Measurements from ENCODE around the gene KIF7.

Gene KIF7

GRCh38 chr15:89675606-89676005, 20.3 kb upstream of the KIF7 start:
- DNase-seq: no peak
- TF ChIP-seq POLR2A (IDR thresholded peaks at IDR 0.05; ENCODE audit: low read length) (no peak), GATA1 (IDR thresholded peaks at IDR 0.05; ENCODE audit: low read depth, low read length) (no peak)

GRCh38 chr15:89674526-89674925, 19.3 kb upstream of the KIF7 start:
- TF ChIP-seq POLR2A (IDR thresholded peaks at IDR 0.05; ENCODE audit: low read length) (no peak), GATA1 (IDR thresholded peaks at IDR 0.05; ENCODE audit: low read depth, low read length) (no peak)
- no peak for DNase-seq

- DNase-seq: peak; percentile 49 to 54
- no peak for TF ChIP-seq GATA1 (IDR thresholded peaks at IDR 0.05; ENCODE audit: low read depth, low read length)
- no peak for TF ChIP-seq POLR2A (IDR thresholded peaks at IDR 0.05; ENCODE audit: low read length)
Observed at GRCh38 chr15:89673165-89673512, 17.9 kb upstream of the KIF7 start.

- TF ChIP-seq POLR2A (IDR thresholded peaks at IDR 0.05; ENCODE audit: low read length) (no peak), GATA1 (IDR thresholded peaks at IDR 0.05; ENCODE audit: low read depth, low read length) (no peak)
- DNase-seq: no peak
Observed at GRCh38 chr15:89672221-89673164, 17.2 kb upstream of the KIF7 start.

GRCh38 chr15:89671687-89672086, 16.4 kb upstream of the KIF7 start:
- no peak for DNase-seq
- TF ChIP-seq GATA1 (IDR thresholded peaks at IDR 0.05; ENCODE audit: low read depth, low read length): no peak
- no peak for TF ChIP-seq POLR2A (IDR thresholded peaks at IDR 0.05; ENCODE audit: low read length)

GRCh38 chr15:89670971-89671560, 15.8 kb upstream of the KIF7 start:
- DNase-seq: no peak
- TF ChIP-seq GATA1 (IDR thresholded peaks at IDR 0.05; ENCODE audit: low read depth, low read length) (no peak), POLR2A (IDR thresholded peaks at IDR 0.05; ENCODE audit: low read length) (no peak)

- TF ChIP-seq GATA1 (IDR thresholded peaks at IDR 0.05; ENCODE audit: low read depth, low read length) (no peak), POLR2A (IDR thresholded peaks at IDR 0.05; ENCODE audit: low read length) (no peak)
- DNase-seq: no peak
Observed at GRCh38 chr15:89669941-89670340, 14.7 kb upstream of the KIF7 start.

GRCh38 chr15:89669309-89669865, 14.1 kb upstream of the KIF7 start:
- no peak for DNase-seq
- TF ChIP-seq POLR2A (IDR thresholded peaks at IDR 0.05; ENCODE audit: low read length): no peak
- no peak for TF ChIP-seq GATA1 (IDR thresholded peaks at IDR 0.05; ENCODE audit: low read depth, low read length)

- TF ChIP-seq POLR2A (IDR thresholded peaks at IDR 0.05; ENCODE audit: low read length): no peak
- TF ChIP-seq GATA1 (IDR thresholded peaks at IDR 0.05; ENCODE audit: low read depth, low read length): no peak
- no peak for DNase-seq
Observed at GRCh38 chr15:89668171-89668570, 12.9 kb upstream of the KIF7 start.

- no peak for DNase-seq
- TF ChIP-seq GATA1 (IDR thresholded peaks at IDR 0.05; ENCODE audit: low read depth, low read length): no peak
- TF ChIP-seq POLR2A (IDR thresholded peaks at IDR 0.05; ENCODE audit: low read length): no peak
Observed at GRCh38 chr15:89667706-89667960, 12.4 kb upstream of the KIF7 start.

GRCh38 chr15:89666858-89667705, 11.8 kb upstream of the KIF7 start:
- peak in 1 of 2 experiments; percentile 10 for DNase-seq
- TF ChIP-seq GATA1 (IDR thresholded peaks at IDR 0.05; ENCODE audit: low read depth, low read length) (no peak), POLR2A (IDR thresholded peaks at IDR 0.05; ENCODE audit: low read length) (no peak)

- no peak for TF ChIP-seq GATA1 (IDR thresholded peaks at IDR 0.05; ENCODE audit: low read depth, low read length)
- no peak for TF ChIP-seq POLR2A (IDR thresholded peaks at IDR 0.05; ENCODE audit: low read length)
- DNase-seq: no peak
Observed at GRCh38 chr15:89666184-89666857, 11.1 kb upstream of the KIF7 start.

- peak; percentile 22 to 32 for DNase-seq
- TF ChIP-seq GATA1 (IDR thresholded peaks at IDR 0.05; ENCODE audit: low read depth, low read length) (no peak), POLR2A (IDR thresholded peaks at IDR 0.05; ENCODE audit: low read length) (no peak)
Observed at GRCh38 chr15:89665449-89666181, 10.3 kb upstream of the KIF7 start.

Measured in erythroblast (primary cell).